NCI-H1092 (cell line): ENCODE measurements around the gene GZMB.
A peak's percentile ranks its signal among the peaks of the same experiment; 100 is the strongest.
"Not testable (repeated sequence)": the region's sequence is repeated elsewhere in the genome, so short reads cannot be mapped to it uniquely, and the experiment has no call there.

Experiments
- DNase-seq: peaks from one replicate; lab custom pipeline; 2025; lab: John Stamatoyannopoulos, UW

Gene GZMB

DNA sequence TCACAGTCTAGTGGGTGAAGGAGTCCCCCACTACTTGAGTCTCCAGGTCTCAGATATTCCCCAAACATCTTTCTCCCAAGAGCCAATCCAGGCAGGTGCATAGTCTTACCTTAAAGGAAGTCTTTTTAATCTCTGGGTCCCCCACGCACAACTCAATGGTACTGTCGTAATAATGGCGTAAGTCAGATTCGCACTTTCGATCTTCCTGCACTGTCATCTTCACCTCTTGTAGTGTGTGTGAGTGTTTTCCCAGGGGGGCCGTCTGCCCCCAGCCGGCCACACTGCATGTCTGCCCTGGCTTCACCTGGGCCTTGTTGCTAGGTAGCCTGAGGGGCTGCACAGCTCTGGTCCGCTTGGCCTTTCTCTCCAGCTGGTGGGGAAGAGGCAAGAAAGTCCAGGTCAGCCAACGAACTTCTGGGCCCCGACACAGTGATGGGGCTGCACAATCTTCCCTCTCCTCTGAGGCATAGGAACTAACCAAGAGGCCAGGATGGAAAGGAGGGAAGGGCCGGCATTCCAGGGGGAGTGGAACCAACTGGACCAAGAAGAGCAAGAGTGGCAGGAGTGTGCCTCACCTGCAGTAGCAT is 2.1 kb downstream of the GZMB start:
- no peak for DNase-seq

DNA sequence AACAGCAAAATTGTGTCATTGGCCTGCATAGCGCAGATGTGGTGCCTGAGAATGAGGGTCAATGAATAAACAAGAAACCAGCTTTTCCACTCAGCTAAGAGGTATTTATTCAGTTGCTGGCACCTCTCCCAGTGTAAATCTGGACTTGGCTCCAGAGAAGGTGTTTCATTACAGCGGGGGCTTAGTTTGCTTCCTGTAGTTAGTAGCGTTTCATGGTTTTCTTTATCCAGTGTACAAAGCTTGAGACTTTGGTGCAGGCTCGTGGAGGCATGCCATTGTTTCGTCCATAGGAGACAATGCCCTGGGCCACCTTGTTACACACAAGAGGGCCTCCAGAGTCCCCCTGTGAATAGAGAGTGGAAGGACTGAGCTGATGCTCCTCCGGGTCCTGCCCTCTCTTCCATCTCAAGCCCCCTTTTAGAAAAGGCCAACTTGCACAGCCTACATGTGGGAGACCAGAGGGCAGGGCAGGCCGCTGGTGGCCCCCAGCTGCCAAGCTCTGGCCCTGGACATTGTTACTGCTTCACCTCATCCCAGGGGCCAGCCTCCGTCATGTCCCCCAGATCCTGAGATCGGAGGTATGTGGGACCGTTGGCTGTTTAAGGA is 3.0 kb downstream of the GZMB start:
- DNase-seq: peak; percentile 84

DNA sequence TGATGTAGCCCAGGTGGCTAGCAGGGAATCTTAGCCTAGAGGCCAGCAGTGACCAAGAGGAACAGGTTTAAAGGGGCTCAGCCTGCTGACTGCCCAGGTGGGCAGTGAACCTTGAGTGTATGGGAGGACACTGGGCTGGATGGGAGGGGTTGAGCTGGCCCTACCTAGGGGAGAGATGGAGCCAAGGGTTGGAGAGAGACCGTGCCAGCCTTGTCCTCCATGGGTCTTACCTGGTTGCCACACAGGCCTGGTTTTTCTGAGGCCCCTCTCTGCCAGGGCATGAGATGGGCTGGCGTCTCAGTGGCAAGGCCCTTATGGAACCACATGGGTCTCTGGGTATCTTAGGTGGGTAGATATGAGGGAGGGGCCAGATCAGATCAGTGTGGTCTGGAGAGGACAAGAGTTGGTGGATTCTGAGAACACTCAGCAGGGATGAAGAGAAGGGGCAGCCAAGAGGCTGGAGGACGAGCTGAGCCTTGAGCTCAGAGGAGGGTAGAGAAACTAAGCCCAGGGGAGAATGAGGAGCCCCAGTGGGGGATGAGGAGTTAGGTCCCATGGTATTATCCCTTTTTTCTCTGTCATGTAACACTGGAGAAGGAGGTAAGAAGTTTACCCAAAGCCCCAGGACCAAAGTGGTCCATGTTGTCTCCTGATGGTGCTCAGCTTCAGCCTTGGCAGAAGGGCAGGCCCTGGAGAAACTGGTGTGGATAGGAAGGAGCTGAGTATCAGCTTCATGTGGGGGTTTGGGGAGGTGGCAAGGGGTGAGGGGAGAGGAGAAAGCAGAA is 3.7 kb downstream of the GZMB start:
- no peak for DNase-seq

DNA sequence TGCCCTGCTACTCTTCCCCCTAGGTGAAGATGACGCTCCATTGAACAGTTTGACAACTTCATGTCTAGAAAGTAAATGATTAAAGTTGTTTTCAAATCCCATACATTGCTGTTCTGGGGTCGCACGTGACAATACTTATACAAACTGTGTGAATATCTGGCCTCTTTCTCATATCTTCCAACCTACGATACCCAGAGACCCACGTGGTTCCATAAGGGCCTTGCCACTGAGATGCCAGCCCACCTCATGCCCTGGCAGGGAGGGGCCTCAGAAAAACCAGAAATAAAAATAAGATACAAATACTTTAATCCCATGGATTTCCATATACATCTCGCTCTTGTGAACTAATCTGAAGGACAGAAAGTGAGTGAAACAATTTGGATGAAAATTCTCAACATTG is 4.5 kb downstream of the GZMB start:
- DNase-seq: no peak

DNA sequence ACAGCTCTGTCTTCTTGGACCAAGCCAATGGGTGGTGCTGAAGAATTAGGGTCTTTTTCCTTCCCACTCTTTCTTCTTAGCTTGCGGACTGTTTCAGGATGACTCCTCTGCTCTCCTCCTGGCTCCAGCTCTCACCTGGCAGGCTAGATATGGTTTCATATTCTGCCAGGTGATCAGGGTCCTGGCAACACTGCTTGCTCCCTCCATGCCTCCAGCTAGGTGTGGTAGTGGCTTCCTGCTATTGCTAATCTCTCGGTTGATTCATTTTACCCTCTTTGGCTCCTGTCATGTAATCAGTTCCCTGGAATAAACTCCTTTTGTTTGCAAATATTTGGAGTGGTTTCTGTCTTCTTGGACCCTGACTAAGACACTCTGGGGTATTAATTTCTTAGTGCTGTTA is 20.2 kb downstream of the GZMB start:
- no peak for DNase-seq

DNA sequence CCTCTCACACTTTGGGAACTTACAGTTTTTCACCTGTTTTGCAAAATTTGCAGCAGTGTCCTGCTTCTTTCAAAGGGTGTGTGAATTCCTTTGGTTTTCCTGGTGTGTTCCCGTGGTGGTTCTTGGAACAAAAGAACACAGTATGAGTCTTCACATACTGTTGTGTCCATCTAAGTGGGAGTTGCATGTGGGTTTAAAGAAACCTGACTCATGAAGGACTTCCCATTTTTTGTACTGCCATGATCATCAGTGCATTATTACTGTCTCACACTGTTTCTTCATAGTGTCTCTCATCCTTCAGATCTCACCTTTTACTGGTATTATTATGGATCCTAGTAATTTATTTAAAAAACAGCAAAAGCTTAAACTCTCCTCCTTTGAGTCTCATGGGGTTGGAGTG is 20.7 kb downstream of the GZMB start:
- no peak for DNase-seq

DNA sequence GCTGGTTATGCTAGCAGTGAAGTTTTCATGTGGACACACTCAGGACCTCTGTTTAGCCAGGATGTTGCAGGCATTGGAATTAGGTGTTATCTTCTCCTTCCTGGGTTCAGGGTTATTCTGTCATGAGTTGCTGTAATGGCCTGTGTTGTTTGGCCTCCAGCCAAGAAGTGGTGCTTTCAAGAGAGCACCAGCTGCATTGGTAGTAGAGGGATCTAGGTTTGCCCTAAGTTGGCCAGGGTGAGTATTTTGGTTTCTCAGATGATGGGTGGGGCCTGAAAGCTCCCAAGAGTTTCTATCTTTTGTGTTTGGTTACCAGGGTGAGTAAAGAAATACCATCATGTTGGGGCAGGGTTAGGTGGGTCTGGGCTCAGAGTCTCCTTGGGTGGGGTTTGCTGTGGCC is 21.8 kb downstream of the GZMB start:
- no peak for DNase-seq

DNA sequence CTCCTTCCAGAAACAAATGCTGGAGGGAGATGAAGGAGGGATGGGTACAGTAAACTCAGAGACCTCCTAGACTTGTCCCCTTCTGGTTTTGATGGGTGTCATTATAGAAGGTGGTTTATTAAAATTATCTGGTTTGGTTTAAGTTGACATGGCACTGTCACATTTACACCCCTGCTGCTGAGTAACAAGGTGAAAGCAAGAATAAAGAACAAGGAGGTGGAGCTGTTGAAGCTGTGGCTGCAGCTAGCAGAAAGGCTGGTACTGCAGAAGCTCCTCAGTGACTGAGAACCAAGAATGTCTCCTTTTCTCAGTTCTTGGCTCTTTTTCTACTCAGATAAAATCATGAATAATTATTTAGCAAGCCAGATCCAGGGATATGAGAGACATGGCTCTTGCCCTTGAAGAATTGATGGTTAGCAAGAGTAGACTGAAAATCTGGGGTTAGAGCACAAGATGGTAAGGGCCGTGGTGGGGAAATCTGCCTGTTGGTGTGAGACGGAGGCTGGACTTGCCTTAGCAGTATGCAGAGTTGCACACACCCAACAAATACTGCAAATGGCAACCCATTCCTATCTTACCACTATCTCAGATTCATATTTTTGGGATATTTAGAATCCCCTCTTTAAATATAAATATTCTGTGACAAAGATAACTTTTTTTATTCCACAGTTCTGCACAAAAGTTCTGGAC is 24.2 kb downstream of the GZMB start, which contains the start of gene GZMH:
Gene GZMH, minus strand, starts transcription at position 31 of the 690 bp plus-strand sequence. CDS start 72 bp downstream, outside the sequence.
- DNase-seq: no peak

DNA sequence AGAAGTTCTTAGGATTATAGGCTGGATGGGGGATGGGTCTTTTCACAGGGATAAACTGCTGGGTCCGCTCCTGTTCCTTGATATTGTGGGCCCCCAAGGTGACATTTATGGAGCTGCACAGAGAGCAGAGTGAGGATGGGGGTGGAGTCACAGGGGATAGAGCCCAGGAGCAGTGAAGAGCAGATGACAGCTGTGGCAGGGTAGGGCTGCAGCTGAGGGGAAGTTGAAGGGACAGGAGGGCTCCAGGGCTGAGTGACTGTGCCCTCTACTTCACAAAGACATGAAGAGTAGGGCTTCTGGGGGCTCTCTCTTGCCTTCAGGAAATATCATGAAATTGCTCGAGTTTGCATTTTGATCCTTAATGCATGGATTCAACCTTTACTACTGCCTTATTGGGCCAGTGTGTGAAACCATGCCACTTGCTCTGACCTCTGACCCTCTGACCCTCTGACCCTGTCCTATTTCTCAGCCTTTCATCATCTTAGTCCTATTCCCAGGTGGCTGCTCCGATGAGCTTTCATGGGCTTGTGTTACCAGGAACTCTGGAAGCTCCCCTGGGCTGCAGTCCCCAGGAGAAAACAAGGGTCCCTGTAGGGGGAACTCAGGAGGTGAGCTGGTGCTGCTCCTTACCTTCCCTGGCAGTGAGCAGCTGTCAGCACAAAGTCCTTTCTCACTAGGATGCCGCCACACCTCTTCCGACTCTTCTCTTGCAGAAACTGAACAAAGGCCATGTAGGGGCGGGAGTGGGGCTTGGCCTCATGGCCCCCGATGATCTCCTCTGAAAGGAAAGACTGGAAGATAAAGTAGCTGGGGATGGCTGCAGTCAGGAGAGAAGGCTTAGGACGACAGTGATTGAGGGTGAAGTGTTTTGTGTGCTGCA is 26.1 kb downstream of the GZMB start:
- no peak for DNase-seq

DNA sequence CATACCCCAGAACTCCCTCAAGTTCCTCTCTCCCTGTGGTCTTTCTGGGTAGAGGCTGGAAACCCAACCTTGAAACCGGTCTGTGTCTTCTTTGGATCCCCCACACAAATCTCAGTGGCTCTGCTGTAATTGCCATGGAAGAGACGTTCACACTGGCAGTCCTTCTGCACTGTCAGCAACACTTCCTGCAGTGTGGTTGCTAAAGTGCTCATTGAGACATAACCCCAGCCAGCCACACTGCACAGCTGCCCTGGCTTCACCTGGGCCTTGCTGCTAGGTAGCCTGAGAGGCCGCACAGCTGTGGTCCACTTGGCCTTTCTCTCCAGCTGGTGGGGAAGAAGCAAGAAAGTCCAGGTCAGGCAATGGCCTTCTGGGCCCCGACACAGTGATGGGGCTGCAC is 26.9 kb downstream of the GZMB start:
- no peak for DNase-seq

DNA sequence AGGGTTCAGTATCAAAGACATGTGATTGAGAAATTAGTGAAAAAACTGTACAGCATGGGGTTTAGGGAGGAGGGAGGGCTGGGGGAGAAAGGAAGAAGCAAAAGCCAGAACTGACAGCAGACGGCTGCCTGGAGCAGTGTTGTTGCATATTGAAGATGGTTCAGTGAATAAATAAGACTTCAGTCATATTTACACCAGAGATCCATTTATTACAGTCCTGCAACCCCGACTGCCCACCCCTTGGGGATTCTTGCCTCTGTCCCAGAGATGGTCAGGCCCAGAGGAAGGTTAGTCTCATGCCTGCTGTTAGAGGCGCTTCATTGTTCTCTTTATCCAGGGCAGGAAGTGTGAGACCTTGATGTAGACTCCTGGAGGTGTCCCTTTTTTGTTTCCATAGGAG is 27.7 kb downstream of the GZMB start:
- no peak for DNase-seq

DNA sequence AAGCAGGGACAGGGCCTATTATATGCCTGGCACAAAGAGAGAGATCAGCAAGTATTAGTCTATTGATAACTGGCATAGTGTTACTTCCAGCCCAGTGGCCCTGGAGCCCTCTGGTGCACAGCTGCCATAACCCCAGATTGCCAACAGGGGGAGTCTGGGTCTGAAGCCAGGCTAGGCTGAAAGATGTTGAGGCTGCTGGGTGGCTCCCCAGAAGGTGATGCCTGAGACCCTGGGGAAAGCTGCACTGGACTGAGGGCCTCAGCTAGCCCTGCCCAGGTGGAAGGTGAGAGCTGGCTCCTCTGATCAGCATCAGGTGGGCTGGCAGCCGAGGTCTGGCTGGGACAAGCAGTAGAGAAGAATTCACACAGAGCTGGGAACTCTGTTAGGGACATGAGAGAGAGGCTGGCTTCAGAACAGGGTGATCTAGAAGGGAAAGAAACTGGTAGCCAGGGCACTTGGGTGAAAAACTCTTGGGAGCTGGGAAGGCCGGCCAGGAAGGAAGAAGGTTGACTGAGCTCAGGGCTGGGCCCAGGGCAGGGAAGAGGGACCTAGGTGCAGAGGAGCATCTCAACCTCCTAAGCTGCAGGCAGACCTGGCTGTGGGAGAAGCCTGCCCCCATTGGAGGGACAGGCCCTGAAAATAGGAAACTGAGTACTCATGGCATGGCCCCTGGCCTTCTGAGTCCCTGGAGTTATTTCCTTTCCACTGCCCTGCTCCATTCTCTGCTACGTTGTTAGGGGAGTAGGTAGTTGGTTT is 28.4 kb downstream of the GZMB start:
- peak; percentile 10 for DNase-seq

DNA sequence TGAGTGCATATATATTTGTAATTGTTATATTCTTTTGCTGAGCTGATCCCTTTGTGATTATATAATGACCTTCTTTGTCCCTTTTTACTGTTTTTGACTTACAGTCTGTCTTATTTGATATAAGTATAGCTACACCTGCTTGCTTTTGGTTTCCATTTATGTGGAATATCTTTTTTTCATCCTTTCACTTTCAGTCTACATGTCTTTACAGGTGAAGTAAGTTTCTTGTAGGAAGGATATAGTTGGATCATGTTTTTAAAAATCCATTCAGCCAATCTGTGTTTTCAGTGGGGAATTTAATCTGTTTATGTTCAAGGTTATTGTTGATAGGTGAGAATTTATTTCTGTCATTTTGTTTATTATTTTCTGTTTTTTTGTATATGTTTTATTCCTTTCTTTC is 36.6 kb downstream of the GZMB start:
- no peak for DNase-seq

DNA sequence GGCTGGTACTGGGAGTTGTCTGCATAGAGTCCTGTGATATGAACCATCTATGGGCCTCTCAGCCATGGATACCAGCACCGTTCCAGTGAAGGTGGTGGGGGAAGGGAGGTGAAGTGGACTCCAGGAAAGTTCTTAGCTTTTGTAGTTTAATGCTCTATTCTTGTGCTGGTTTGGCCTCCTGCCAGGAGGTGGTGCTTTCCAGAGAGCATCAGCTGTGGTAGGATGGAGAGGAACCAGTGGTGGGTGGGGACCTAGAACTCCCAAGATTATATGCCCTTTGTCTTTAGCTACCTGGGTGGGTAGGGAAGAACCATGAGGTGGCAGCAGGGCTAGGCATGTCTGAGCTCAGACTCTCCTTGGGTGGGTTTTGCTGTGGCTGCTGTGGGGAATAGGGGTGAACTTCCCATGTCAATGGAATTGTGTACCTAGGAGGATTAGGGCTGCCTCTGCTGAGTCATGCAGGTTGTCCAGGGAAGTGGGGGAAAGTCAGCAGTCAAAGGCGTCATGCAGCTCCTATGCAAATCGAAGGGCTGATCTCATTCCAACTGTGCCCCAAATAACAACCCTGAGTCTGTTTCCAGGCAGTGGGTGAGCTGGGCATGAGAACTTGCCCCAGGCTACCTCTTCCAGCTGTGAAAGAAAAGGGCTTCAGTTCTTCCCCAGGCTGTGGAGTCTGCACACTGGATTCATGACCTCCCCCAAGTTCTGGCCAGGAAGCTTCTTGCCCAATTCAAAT is 38.7 kb downstream of the GZMB start:
- no peak for DNase-seq

DNA sequence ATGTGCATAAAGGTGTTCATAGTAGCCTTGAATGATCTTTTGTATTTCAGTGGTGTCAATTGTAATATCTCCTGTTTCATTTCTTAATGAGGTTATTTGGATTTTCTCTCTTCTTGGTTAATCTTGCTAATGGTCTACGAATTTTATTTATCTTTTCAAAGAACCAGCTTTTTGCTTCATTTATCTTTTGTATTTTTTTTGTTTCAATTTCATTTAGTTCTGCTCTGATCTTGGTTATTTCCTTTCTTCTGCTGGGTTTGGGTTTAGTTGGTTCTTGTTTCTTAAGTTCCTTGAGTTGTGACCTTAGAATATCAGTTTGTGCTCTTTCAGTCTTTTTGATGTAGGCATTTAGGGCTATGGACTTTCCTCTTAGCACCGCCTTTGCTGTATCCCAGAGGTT is 43.0 kb downstream of the GZMB start:
- DNase-seq: not testable (repeated sequence)

DNA sequence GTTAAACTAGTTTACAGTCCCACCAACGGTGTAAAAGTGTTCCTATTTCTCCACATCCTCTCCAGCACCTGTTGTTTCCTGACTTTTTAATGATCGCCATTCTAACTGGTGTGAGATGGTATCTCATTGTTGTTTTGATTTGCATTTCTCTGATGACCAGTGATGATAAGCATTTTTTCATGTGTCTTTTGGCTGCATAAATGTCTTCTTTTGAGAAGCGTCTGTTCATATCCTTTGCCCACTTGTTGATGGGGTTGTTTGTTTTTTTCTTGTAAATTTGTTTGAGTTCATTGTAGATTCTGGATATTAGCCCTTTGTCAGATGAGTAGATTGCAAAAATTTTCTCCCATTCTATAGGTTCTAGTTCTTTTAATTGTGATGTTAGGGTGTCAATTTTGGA is 49.6 kb downstream of the GZMB start:
- not testable (repeated sequence) for DNase-seq
